ENCODE results near the gene MZT1.
"Not testable (repeated sequence)": the region's sequence is repeated elsewhere in the genome, so short reads cannot be mapped to it uniquely, and the experiment has no call there.

MZT1 gene

DNA sequence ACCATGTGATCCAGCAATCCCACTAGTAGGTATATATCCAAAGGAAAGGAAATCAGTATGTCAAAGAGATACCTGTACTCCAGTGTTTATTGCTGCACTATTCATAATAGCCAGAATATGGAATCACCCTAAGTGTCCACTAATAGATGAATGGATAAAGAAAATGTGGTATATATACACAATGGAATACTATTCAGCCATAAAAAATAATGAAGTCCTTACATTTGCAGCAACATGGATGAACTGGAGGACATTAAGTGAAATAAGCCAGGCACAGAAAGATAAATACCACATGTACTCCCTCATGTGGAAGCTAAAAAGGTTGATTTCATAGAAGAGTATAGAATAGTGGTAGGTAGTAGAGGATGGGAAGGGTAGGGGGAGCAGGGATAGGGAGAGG, 23.8 kb upstream of the MZT1 start:
- no peak for TF ChIP-seq CTCF (conservative IDR thresholded peaks at IDR 0.05; ENCODE audit: control insufficient read depth, insufficient read depth, low read depth, low read length)
- no peak overlapping the region for H3K4me3 ChIP-seq (ENCODE audit: control insufficient read depth, low read depth, low read length)
- DNase-seq (ENCODE audit: low read depth), result no peak

- no peak for TF ChIP-seq CTCF (conservative IDR thresholded peaks at IDR 0.05; ENCODE audit: control insufficient read depth, insufficient read depth, low read depth, low read length)
- DNase-seq (ENCODE audit: low read depth), result peak; percentile 10
Measured at GRCh38 chr13:72745260-72745659, 17.8 kb upstream of the MZT1 start.

GRCh38 chr13:72740015-72740414, 12.6 kb upstream of the MZT1 start:
- H3K4me3 ChIP-seq (ENCODE audit: control insufficient read depth, low read depth, low read length), result no peak overlapping the region
- no peak for TF ChIP-seq CTCF (conservative IDR thresholded peaks at IDR 0.05; ENCODE audit: control insufficient read depth, insufficient read depth, low read depth, low read length)
- no peak for DNase-seq (ENCODE audit: low read depth)

More at GRCh38 chr13:72745260-72745659, 17.8 kb upstream of the MZT1 start:
- no peak overlapping the region for H3K4me3 ChIP-seq (ENCODE audit: control insufficient read depth, low read depth, low read length)

- no peak for DNase-seq (ENCODE audit: low read depth)
- TF ChIP-seq CTCF (conservative IDR thresholded peaks at IDR 0.05; ENCODE audit: control insufficient read depth, insufficient read depth, low read depth, low read length), result no peak
- no peak overlapping the region for H3K4me3 ChIP-seq (ENCODE audit: control insufficient read depth, low read depth, low read length)
Measured at GRCh38 chr13:72737033-72737432, 9.6 kb upstream of the MZT1 start.

GRCh38 chr13:72728290-72728605, 819 bp upstream of the MZT1 start:
- DNase-seq (ENCODE audit: low read depth), result no peak
- peak overlapping the region; percentile 98 for H3K4me3 ChIP-seq (ENCODE audit: control insufficient read depth, low read depth, low read length)
- no peak for TF ChIP-seq CTCF (conservative IDR thresholded peaks at IDR 0.05; ENCODE audit: control insufficient read depth, insufficient read depth, low read depth, low read length)

GRCh38 chr13:72726726-72727416, 558 bp downstream of the MZT1 start:
- TF ChIP-seq CTCF (conservative IDR thresholded peaks at IDR 0.05; ENCODE audit: control insufficient read depth, insufficient read depth, low read depth, low read length), result no peak
- peak; percentile 17 for DNase-seq (ENCODE audit: low read depth)
- peak overlapping the region; percentile 98 for H3K4me3 ChIP-seq (ENCODE audit: control insufficient read depth, low read depth, low read length)

GRCh38 chr13:72726185-72726584, 1.2 kb downstream of the MZT1 start:
- DNase-seq (ENCODE audit: low read depth), result not testable (repeated sequence)
- peak overlapping the region; percentile 98 for H3K4me3 ChIP-seq (ENCODE audit: control insufficient read depth, low read depth, low read length)

Data from fibroblast of mammary gland (primary cell).